Esophagus muscularis mucosa (tissue), 3 donors: ENCODE measurements around the gene SORCS2.

ENCODE experiments used
- POLR2A ChIP-seq: fragments of 450-650 bp; IDR thresholded peaks from one replicate; pipeline ENCODE4 v1.6.1; 2017; ENCODE audit warnings: antibody characterized with exemption, moderate library complexity, mild to moderate bottlenecking, low read depth
- POLR2AphosphoS5 ChIP-seq, 2 donors: sonication (generic); formaldehyde crosslinking; IDR thresholded peaks; one replicate each; pipeline ENCODE4 v1.6.1; 2017; ENCODE audit warnings: antibody characterized with exemption in 2 of 2
- TF ChIP-seq, protein P1 (sequence below), 3 experiments: fragments of 200-600 bp in 2 of 3; fragments of 450-650 bp in 1 of 3; sonication (generic) in 2 of 3; IDR thresholded peaks; one replicate each; pipeline ENCODE4 v1.5.1; 2017 to 2019; ENCODE audit warnings: antibody characterized with exemption in 3 of 3, mild to moderate bottlenecking in 2 of 3, moderate library complexity in 1 of 3

DNA sequence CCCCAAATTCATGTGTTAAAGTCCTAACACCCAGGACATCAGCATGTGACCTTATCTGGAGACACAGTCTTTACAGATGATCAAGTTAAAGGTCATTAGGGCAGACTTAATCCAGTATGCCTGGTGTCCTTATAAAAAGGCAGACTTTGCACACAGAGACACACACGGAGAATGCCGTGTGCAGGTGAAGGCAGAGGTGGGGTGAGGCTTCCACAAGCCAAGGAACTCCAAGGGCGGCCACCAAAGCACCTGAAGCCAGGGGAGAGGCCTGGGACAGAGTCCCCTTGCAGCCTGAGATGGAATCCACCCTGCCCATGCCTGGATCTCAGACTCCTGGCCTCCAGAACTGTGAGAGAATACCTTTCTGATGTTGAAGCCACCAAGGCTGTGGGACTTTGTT, 26.1 kb upstream of the SORCS2 start:
- TF ChIP-seq, protein P1, sequence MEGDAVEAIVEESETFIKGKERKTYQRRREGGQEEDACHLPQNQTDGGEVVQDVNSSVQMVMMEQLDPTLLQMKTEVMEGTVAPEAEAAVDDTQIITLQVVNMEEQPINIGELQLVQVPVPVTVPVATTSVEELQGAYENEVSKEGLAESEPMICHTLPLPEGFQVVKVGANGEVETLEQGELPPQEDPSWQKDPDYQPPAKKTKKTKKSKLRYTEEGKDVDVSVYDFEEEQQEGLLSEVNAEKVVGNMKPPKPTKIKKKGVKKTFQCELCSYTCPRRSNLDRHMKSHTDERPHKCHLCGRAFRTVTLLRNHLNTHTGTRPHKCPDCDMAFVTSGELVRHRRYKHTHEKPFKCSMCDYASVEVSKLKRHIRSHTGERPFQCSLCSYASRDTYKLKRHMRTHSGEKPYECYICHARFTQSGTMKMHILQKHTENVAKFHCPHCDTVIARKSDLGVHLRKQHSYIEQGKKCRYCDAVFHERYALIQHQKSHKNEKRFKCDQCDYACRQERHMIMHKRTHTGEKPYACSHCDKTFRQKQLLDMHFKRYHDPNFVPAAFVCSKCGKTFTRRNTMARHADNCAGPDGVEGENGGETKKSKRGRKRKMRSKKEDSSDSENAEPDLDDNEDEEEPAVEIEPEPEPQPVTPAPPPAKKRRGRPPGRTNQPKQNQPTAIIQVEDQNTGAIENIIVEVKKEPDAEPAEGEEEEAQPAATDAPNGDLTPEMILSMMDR (IDR thresholded peaks at IDR 0.05) = no peak
- TF ChIP-seq POLR2A = no peak
- no peak for TF ChIP-seq POLR2AphosphoS5 (IDR thresholded peaks at IDR 0.05)
